ENCODE results near the gene ORAI1. TPM values are rescaled to one million over a fixed set of nuclear protein-coding genes. Genes with fewer than 3 reads are reported as not detected.
A peak's percentile ranks its signal among the peaks of the same experiment; 100 is the strongest.

ORAI1 gene
- total RNA-seq, 6 donors from 2014 or later: 7.3 to 48.2 (median 34.3) TPM

DNA sequence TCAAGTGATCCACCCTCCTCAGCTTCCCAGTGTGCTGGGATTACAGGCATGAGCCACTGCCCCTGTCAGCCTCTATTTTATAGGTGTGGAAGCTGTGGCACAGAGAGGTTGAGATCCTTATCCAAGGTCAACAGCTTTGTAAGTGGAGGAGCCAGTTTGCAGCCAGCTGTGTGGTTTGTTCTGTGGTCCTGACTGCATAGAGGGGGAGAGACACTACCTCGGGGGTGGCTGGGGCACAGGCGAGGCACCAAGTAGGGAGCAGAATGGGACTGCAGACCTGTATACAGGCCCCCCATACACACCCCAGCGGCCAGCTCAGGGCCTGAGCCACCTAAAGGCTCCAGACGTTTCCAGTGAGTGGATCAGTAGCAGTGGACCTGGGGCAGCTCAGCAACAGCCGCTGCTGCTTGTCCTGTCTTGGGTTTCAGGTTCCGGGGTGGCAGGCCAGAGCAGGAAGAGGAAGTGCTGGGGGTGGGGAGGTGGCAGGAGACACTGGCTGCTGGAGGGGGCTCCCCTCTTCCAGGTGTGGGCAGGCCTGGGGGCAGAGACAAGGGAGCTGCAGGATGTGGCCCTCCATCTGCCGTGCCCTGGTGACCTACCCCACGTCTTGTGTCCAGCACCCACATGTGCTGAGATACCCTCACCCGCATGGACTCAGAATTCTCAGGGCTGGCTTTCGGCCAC lies 11.0 kb downstream of the ORAI1 start:
- Histone ChIP-seq H3K4me3 (no peak overlapping the region), H3K27me3 (no peaks in the 10 kb centered on the region), H3K9me3 (no peaks in the 10 kb centered on the region), H3K36me3 (peaks cover 7 to 15% (median 11%) of the 10 kb centered on the region in 4 donors), H3K27ac (peak overlapping the region; percentile 33 to 82 (median 78)), H3K4me1 (peaks cover 20 to 31% (median 24%) of the 10 kb centered on the region in 4 donors)
- DNase-seq: peak in 1 of 2 donors; percentile 74
- TF ChIP-seq POLR2AphosphoS5 (IDR thresholded peaks at IDR 0.05) (no peak), EP300 (IDR thresholded peaks at IDR 0.05) (no peak), CTCF (IDR thresholded peaks at IDR 0.05) (no peak), POLR2A (IDR thresholded peaks at IDR 0.05) (no peak)
- peak; percentile 52 to 54 for ATAC-seq (ENCODE audit: low FRiP score in 2 of 2)
- WGBS, 2 donors: 47 to 70% methylated on average over 2 to 10 of the region's 10 CpGs

- ATAC-seq (ENCODE audit: low FRiP score in 2 of 2): peak in 1 of 2 donors; percentile 47
- DNase-seq: no peak
- 96 to 97% methylated on average over 9 to 11 of the region's 14 CpGs for WGBS, 2 donors
- TF ChIP-seq POLR2A (IDR thresholded peaks at IDR 0.05) (no peak), CTCF (IDR thresholded peaks at IDR 0.05) (no peak)
- Histone ChIP-seq H3K9me3 (no peaks in the 10 kb centered on the region), H3K27me3 (no peaks in the 10 kb centered on the region), H3K27ac (peak overlapping the region in 3 of 4 donors; percentile 78 to 82 (median 79)), H3K4me1 (peaks cover 10 to 19% (median 13%) of the 10 kb centered on the region in 4 donors), H3K4me3 (no peak overlapping the region), H3K36me3 (peaks cover 7 to 19% (median 11%) of the 10 kb centered on the region in 4 donors)
Measured at GRCh38 chr12:121638298-121639202, 12.2 kb downstream of the ORAI1 start.

DNA sequence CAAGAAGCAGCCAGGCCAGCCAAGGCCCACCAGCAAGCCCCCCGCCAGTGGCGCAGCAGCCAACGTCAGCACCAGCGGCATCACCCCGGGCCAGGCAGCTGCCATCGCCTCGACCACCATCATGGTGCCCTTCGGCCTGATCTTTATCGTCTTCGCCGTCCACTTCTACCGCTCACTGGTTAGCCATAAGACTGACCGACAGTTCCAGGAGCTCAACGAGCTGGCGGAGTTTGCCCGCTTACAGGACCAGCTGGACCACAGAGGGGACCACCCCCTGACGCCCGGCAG lies 15.0 kb downstream of the ORAI1 start:
- H3K9me3 ChIP-seq: no peaks in the 10 kb centered on the region
- no peak overlapping the region for H3K4me3 ChIP-seq
- ATAC-seq (ENCODE audit: low FRiP score in 2 of 2) (no peak), DNase-seq (peak in 1 of 2 donors; percentile 71)
- H3K36me3 ChIP-seq: peaks cover 7 to 22% (median 11%) of the 10 kb centered on the region in 4 donors
- TF ChIP-seq EP300 (IDR thresholded peaks at IDR 0.05) (no peak), POLR2AphosphoS5 (IDR thresholded peaks at IDR 0.05) (no peak), POLR2A (IDR thresholded peaks at IDR 0.05) (no peak), CTCF (IDR thresholded peaks at IDR 0.05) (no peak)
- H3K4me1 ChIP-seq: peaks cover 10 to 19% (median 13%) of the 10 kb centered on the region in 4 donors
- no peak overlapping the region for H3K27ac ChIP-seq
- 96% methylated on average over 18 of the region's 18 CpGs for WGBS, 2 donors
- no peaks in the 10 kb centered on the region for H3K27me3 ChIP-seq

- DNase-seq (no peak), ATAC-seq (ENCODE audit: low FRiP score in 2 of 2) (peak in 1 of 2 donors; percentile 73)
- WGBS, 2 donors: 61 to 71% methylated on average over 11 of the region's 11 CpGs
- Histone ChIP-seq H3K27me3 (no peaks in the 10 kb centered on the region), H3K4me1 (peaks cover 5 to 13% (median 12%) of the 10 kb centered on the region in 4 donors), H3K36me3 (peaks cover 0 to 3% (median 0%) of the 10 kb centered on the region in 4 donors), H3K4me3 (no peak overlapping the region), H3K9me3 (no peaks in the 10 kb centered on the region), H3K27ac (peak overlapping the region; percentile 2 to 66 (median 41))
- TF ChIP-seq POLR2A (IDR thresholded peaks at IDR 0.05) (no peak), EP300 (IDR thresholded peaks at IDR 0.05) (no peak), POLR2AphosphoS5 (IDR thresholded peaks at IDR 0.05) (no peak), CTCF (IDR thresholded peaks at IDR 0.05) (no peak)
Measured at GRCh38 chr12:121648458-121649028, 22.2 kb downstream of the ORAI1 start.
